ENCODE data around the gene RPTN.
"Not testable (repeated sequence)": the region's sequence is repeated elsewhere in the genome, so short reads cannot be mapped to it uniquely, and the experiment has no call there.

Gene RPTN

GRCh38 chr1:152165286-152166077 lies 6.5 kb upstream of the RPTN start:
- DNase-seq, result no peak

GRCh38 chr1:152164517-152165136 lies 5.6 kb upstream of the RPTN start:
- DNase-seq, result no peak

GRCh38 chr1:152162792-152163463 lies 3.9 kb upstream of the RPTN start:
- no peak for DNase-seq

- no peak for DNase-seq
Measured at GRCh38 chr1:152160576-152160975, 1.5 kb upstream of the RPTN start.

GRCh38 chr1:152153996-152154395 lies 5.0 kb downstream of the RPTN start:
- no peak for DNase-seq

- DNase-seq, result no peak
Measured at GRCh38 chr1:152151646-152152045, 7.4 kb downstream of the RPTN start.

- DNase-seq, result no peak
Measured at GRCh38 chr1:152148981-152149380, 10.0 kb downstream of the RPTN start.

GRCh38 chr1:152148051-152148450 lies 11.0 kb downstream of the RPTN start:
- no peak for DNase-seq

GRCh38 chr1:152145769-152146168 lies 13.3 kb downstream of the RPTN start:
- no peak for DNase-seq

- not testable (repeated sequence) for DNase-seq
Measured at GRCh38 chr1:152144674-152145183, 14.3 kb downstream of the RPTN start.

- no peak for DNase-seq
Measured at GRCh38 chr1:152143150-152143887, 15.7 kb downstream of the RPTN start.

- DNase-seq, result no peak
Measured at GRCh38 chr1:152141971-152142584, 16.9 kb downstream of the RPTN start.

- no peak for DNase-seq
Measured at GRCh38 chr1:152137215-152137614, 21.8 kb downstream of the RPTN start.

- no peak for DNase-seq
Measured at GRCh38 chr1:152130186-152130585, 28.8 kb downstream of the RPTN start.

- DNase-seq, result no peak
Measured at GRCh38 chr1:152127673-152128072, 31.4 kb downstream of the RPTN start.

- DNase-seq, result no peak
Measured at GRCh38 chr1:152125834-152126443, 33.1 kb downstream of the RPTN start.

GRCh38 chr1:152118915-152119314 lies 40.1 kb downstream of the RPTN start:
- no peak for DNase-seq

GRCh38 chr1:152115344-152115743 lies 43.7 kb downstream of the RPTN start, which contains the start of gene TCHH:
Gene TCHH, minus strand, starts transcription at chr1:152115444. Its CDS starts 1,364 bp downstream, at chr1:152114080.
- no peak for DNase-seq

- no peak for DNase-seq
Measured at GRCh38 chr1:152112885-152113432, 46.1 kb downstream of the RPTN start.

- DNase-seq, result no peak
Measured at GRCh38 chr1:152112101-152112884, 46.7 kb downstream of the RPTN start.

- DNase-seq, result no peak
Measured at GRCh38 chr1:152111515-152111968, 47.5 kb downstream of the RPTN start.

Data from CD4-positive, alpha-beta T cell treated with Interleukin-15 for 1 hour (primary cell).